ENCODE data around the gene MKRN2OS. TPM values are rescaled to one million over a fixed set of nuclear protein-coding genes. Genes with fewer than 3 reads are reported as not detected.

MKRN2OS gene
- total and polyA plus RNA-seq, 12 donors, result not detected

DNA sequence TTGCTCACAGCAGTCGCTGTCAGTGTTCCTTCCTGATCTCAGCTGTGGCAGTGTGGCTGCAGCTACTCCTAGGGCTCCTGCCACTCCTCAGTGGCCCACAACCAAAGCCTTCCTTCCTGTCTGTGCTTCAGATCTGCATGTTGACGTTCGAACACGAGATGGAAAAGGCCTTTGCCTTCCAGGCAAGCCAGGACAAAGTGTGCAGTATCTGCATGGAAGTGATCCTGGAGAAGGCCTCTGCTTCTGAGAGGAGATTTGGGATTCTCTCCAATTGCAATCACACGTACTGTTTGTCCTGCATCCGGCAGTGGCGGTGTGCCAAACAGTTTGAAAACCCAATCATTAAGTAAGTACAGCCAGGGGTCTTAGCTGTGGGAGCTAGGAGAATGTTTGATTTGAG lies 29.4 kb upstream of the MKRN2OS start:
- 71 to 83% (median 72%) methylated on average over 7 of the region's 7 CpGs for WGBS, 4 donors
- Histone ChIP-seq H3K4me3 (no peak overlapping the region), H3K9me3 (replicated peaks in 1 of 3) (no peaks in the 10 kb centered on the region), H3K36me3 (replicated peaks in 1 of 2) (peaks cover 0 to 82% of the 10 kb centered on the region in 2 donors), H3K27me3 (no peaks in the 10 kb centered on the region), H3K27ac (no peak overlapping the region), H3K4me1 (replicated peaks in 1 of 2) (peaks cover 0 to 6% of the 10 kb centered on the region in 2 donors)
- DNase-seq, result no peak
- no peak for TF ChIP-seq POLR2A (IDR thresholded peaks at IDR 0.05)
- intact Hi-C loops (cut with DNase I), result no loop called here

DNA sequence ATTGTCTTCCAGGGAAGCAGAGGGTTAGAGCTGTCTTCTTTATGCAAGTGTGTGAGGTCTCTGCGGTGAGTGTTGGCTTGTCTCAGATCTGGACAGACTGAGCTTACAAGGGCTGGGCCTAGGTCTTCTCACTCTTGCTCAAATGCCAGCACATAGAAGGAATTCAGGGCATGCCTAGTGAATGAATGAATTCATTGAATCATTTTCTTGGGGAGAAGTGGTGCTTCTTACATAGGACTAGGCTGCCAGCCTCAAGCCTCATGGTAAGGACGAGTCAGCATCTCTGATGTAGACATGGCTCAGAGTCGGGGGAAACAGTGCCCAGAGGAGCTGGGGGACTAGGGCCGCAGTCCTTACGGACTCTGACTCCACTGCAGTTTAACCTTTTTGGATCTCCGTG lies 28.8 kb upstream of the MKRN2OS start:
- H3K36me3 ChIP-seq (replicated peaks in 1 of 2), result peaks cover 0 to 82% of the 10 kb centered on the region in 2 donors
- 86 to 100% (median 98%) methylated on average over 3 to 6 of the region's 6 CpGs for WGBS, 4 donors
- no peaks in the 10 kb centered on the region for H3K27me3 ChIP-seq
- no peaks in the 10 kb centered on the region for H3K9me3 ChIP-seq (replicated peaks in 1 of 3)
- DNase-seq, result peak in 1 of 7 donors; percentile 23
- intact Hi-C loops (cut with DNase I), result no loop called here
- H3K4me3 ChIP-seq, result no peak overlapping the region
- H3K27ac ChIP-seq, result no peak overlapping the region
- peaks cover 0 to under 1% of the 10 kb centered on the region in 2 donors for H3K4me1 ChIP-seq (replicated peaks in 1 of 2)
- TF ChIP-seq, protein P1, sequence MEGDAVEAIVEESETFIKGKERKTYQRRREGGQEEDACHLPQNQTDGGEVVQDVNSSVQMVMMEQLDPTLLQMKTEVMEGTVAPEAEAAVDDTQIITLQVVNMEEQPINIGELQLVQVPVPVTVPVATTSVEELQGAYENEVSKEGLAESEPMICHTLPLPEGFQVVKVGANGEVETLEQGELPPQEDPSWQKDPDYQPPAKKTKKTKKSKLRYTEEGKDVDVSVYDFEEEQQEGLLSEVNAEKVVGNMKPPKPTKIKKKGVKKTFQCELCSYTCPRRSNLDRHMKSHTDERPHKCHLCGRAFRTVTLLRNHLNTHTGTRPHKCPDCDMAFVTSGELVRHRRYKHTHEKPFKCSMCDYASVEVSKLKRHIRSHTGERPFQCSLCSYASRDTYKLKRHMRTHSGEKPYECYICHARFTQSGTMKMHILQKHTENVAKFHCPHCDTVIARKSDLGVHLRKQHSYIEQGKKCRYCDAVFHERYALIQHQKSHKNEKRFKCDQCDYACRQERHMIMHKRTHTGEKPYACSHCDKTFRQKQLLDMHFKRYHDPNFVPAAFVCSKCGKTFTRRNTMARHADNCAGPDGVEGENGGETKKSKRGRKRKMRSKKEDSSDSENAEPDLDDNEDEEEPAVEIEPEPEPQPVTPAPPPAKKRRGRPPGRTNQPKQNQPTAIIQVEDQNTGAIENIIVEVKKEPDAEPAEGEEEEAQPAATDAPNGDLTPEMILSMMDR (IDR thresholded peaks at IDR 0.05), result no peak
- TF ChIP-seq POLR2A (IDR thresholded peaks at IDR 0.05), result no peak

DNA sequence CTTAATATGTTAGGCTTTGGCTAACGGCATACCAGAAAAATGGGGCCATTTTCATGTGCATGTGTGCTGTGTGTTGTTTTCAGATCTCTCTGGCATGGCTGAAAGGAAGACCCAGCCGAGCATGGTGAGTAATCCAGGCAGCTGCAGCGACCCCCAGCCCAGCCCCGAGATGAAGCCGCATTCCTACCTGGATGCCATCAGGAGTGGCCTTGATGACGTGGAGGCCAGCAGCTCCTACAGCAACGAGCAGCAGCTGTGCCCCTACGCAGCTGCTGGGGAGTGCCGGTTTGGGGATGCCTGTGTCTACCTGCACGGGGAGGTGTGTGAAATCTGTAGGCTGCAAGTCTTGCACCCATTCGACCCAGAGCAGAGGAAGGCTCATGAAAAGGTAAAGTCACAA lies 26.7 kb upstream of the MKRN2OS start:
- Histone ChIP-seq H3K9me3 (replicated peaks in 1 of 3) (no peaks in the 10 kb centered on the region), H3K4me3 (no peak overlapping the region), H3K27ac (no peak overlapping the region), H3K27me3 (no peaks in the 10 kb centered on the region), H3K36me3 (replicated peaks in 1 of 2) (peaks cover 0 to 75% of the 10 kb centered on the region in 2 donors), H3K4me1 (replicated peaks in 1 of 2) (no peaks in the 10 kb centered on the region)
- WGBS, 4 donors, result 86 to 94% (median 91%) methylated on average over 11 of the region's 11 CpGs
- intact Hi-C loops (cut with DNase I), result no loop called here
- peak in 1 of 7 donors; percentile 44 for DNase-seq
- TF ChIP-seq, protein P1 (IDR thresholded peaks at IDR 0.05), result no peak
- no peak for TF ChIP-seq POLR2A (IDR thresholded peaks at IDR 0.05)

DNA sequence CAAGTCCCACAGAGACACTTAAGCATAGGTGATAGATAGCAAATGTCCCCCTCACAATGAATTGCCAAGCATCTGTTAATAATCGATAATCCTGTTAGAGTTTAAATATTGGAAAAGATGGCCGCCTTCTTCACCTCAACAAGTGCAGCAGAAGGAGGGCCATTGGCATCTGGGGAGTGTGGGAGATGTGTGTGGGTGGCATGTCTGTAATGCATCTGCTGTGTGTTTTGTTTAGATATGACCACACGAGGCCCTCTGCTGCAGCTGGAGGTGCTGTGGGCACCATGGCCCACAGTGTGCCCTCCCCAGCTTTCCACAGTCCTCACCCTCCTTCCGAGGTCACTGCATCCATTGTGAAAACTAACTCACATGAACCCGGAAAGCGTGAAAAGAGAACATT lies 24.5 kb upstream of the MKRN2OS start:
- WGBS, 4 donors, result 86 to 99% (median 92%) methylated on average over 5 to 6 of the region's 6 CpGs
- H3K9me3 ChIP-seq (replicated peaks in 1 of 3), result no peaks in the 10 kb centered on the region
- H3K4me1 ChIP-seq (replicated peaks in 1 of 2), result no peaks in the 10 kb centered on the region
- H3K27me3 ChIP-seq, result no peaks in the 10 kb centered on the region
- H3K36me3 ChIP-seq (replicated peaks in 1 of 2), result peaks cover 0 to 56% of the 10 kb centered on the region in 2 donors
- DNase-seq, result peak in 1 of 7 donors; percentile 15
- no peak overlapping the region for H3K4me3 ChIP-seq
- TF ChIP-seq, protein P1 (IDR thresholded peaks at IDR 0.05), result no peak
- TF ChIP-seq POLR2A (IDR thresholded peaks at IDR 0.05), result no peak
- intact Hi-C loops (cut with DNase I), result no loop called here
- no peak overlapping the region for H3K27ac ChIP-seq

DNA sequence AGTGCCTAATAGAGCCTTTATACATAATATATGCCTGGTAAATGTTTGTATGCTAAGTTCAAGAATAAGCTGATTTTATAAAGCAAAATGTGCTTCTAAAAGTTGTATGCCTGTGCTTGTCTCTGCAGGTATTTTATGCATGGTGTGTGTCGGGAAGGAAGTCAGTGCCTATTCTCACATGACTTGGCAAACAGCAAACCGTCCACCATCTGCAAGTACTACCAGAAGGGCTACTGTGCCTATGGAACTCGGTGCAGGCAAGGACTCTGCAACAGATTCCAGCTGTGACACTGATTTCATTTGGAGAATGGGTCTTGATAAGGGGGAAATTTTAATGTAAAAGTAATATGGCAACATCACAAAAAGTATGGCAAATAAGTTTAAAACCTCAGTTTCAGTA lies 23.4 kb upstream of the MKRN2OS start:
- Histone ChIP-seq H3K4me1 (replicated peaks in 1 of 2) (no peaks in the 10 kb centered on the region), H3K36me3 (replicated peaks in 1 of 2) (peaks cover 0 to 46% of the 10 kb centered on the region in 2 donors), H3K27me3 (no peaks in the 10 kb centered on the region), H3K27ac (no peak overlapping the region), H3K9me3 (replicated peaks in 1 of 3) (no peaks in the 10 kb centered on the region), H3K4me3 (no peak overlapping the region)
- intact Hi-C loops (cut with DNase I), result no loop called here
- TF ChIP-seq, protein P1 (IDR thresholded peaks at IDR 0.05), result no peak
- TF ChIP-seq POLR2A (IDR thresholded peaks at IDR 0.05), result no peak
- peak in 1 of 7 donors; percentile 2 for DNase-seq
- 82 to 91% (median 86%) methylated on average over 3 of the region's 3 CpGs for WGBS, 4 donors

All from adrenal gland (tissue), 12 donors.